ENCODE results near the gene RLN3. TPM values are rescaled to one million over a fixed set of nuclear protein-coding genes. Genes with fewer than 3 reads are reported as not detected.

Gene RLN3
- total and polyA plus RNA-seq, 2 experiments from 2014 or later, result not detected

GRCh38 chr19:14006766-14007562, 21.0 kb upstream of the RLN3 start:
- H3K79me2 ChIP-seq (replicated peaks; ENCODE audit: insufficient read depth), result peaks cover 17% of the 10 kb centered on the region
- peak; percentile 100 for TF ChIP-seq CREB1 (CRISPR knock-in tag; IDR thresholded peaks at IDR 0.05; ENCODE audit: low read depth)
- no peak for TF ChIP-seq JUNB (IDR thresholded peaks at IDR 0.05; ENCODE audit: unreplicated experiment)
- TF ChIP-seq POLR2AphosphoS5 (IDR thresholded peaks at IDR 0.05; ENCODE audit: low read depth), result peak; percentile 47; the same call in 1 of the 2 replicates
- no peak for TF ChIP-seq CTCF (conservative IDR thresholded peaks at IDR 0.05; ENCODE audit: low read depth in 2 of 2)
- TF ChIP-seq ETS1 (IDR thresholded peaks at IDR 0.05), result peak; percentile 50
- TF ChIP-seq REST (IDR thresholded peaks at IDR 0.05; ENCODE audit: unreplicated experiment), result no peak
- ATAC-seq, result peak; percentile 49
- no peaks in the 10 kb centered on the region for H3K36me3 ChIP-seq (ENCODE audit: insufficient read depth)
- no peaks in the 10 kb centered on the region for H3K27me3 ChIP-seq (ENCODE audit: insufficient read depth)
- H3K27ac ChIP-seq (ENCODE audit: low read depth), result peak overlapping the region; percentile 92
- no peaks in the 10 kb centered on the region for H3K9me3 Mint-ChIP-seq
- H2AFZ ChIP-seq, result peak overlapping the region; percentile 98
- peaks cover 19% of the 10 kb centered on the region for H3K27me3 Mint-ChIP-seq (ENCODE audit: insufficient read depth, low read depth, poor library complexity)
- no peaks in the 10 kb centered on the region; the same call in 2 of the 3 replicates for H3K36me3 Mint-ChIP-seq (ENCODE audit: low read depth)
- H3K4me3 ChIP-seq, result peak overlapping the region; percentile 49
- peak; percentile 93 for DNase-seq (ENCODE audit: low spot score)
- peaks cover 19% of the 10 kb centered on the region for H3K4me1 ChIP-seq (ENCODE audit: insufficient read depth)
- peaks cover 6% of the 10 kb centered on the region; the same call in 1 of the 2 replicates for H3F3A ChIP-seq (replicated peaks; ENCODE audit: low read depth)
- peak overlapping the region; percentile 95 for H3K4me2 ChIP-seq
- peak overlapping the region; percentile 100 for H3K27ac Mint-ChIP-seq
- H3K4me1 Mint-ChIP-seq, result peaks cover 22% of the 10 kb centered on the region
- no peaks in the 10 kb centered on the region for H4K20me1 ChIP-seq (replicated peaks; ENCODE audit: insufficient read depth)
- no peaks in the 10 kb centered on the region for H3K9me2 ChIP-seq (ENCODE audit: insufficient read depth)
- H3K4me3 Mint-ChIP-seq, result peak overlapping the region; percentile 89

- Mint-ChIP-seq H3K36me3 (ENCODE audit: low read depth) (no peaks in the 10 kb centered on the region), H3K4me3 (no peak overlapping the region), H3K27me3 (ENCODE audit: insufficient read depth, low read depth, poor library complexity) (peaks cover 2% of the 10 kb centered on the region), H3K4me1 (no peaks in the 10 kb centered on the region), H3K9me3 (no peaks in the 10 kb centered on the region; the same call in 2 of the 3 replicates), H3K27ac (no peak overlapping the region)
- Histone ChIP-seq H2AFZ (no peak overlapping the region), H4K20me1 (replicated peaks; ENCODE audit: insufficient read depth) (no peaks in the 10 kb centered on the region), H3K9me2 (ENCODE audit: insufficient read depth) (no peaks in the 10 kb centered on the region), H3K4me2 (no peak overlapping the region), H3F3A (replicated peaks; ENCODE audit: low read depth) (no peaks in the 10 kb centered on the region), H3K36me3 (ENCODE audit: insufficient read depth) (no peaks in the 10 kb centered on the region), H3K79me2 (replicated peaks; ENCODE audit: insufficient read depth) (no peaks in the 10 kb centered on the region), H3K27me3 (ENCODE audit: insufficient read depth) (no peaks in the 10 kb centered on the region), H3K4me1 (ENCODE audit: insufficient read depth) (no peaks in the 10 kb centered on the region), H3K27ac (ENCODE audit: low read depth) (no peak overlapping the region), H3K4me3 (no peak overlapping the region)
- no peak for DNase-seq (ENCODE audit: low spot score)
- TF ChIP-seq ZNF114 (CRISPR knock-in tag; IDR thresholded peaks at IDR 0.05) (no peak), ZNF331 (CRISPR knock-in tag; IDR thresholded peaks at IDR 0.05; ENCODE audit: low read depth) (no peak), NANOG (IDR thresholded peaks at IDR 0.05; ENCODE audit: borderline replicate concordance) (no peak), STAT1 (IDR thresholded peaks at IDR 0.05; ENCODE audit: unreplicated experiment) (no peak), CTCF (conservative IDR thresholded peaks at IDR 0.05; ENCODE audit: low read depth in 2 of 2) (no peak), REST (IDR thresholded peaks at IDR 0.05; ENCODE audit: unreplicated experiment) (no peak)
- no peak for ATAC-seq
Measured at GRCh38 chr19:14012378-14012915, 15.5 kb upstream of the RLN3 start.
